Measurements from ENCODE around the gene NTM. TPM values are rescaled to one million over a fixed set of nuclear protein-coding genes. Genes with fewer than 3 reads are reported as not detected.

NTM gene
- total and polyA plus RNA-seq, 9 donors = 0.16 to 8.5 (median 0.55) TPM; not detected in 3

GRCh38 chr11:131819865-131820264 is 449.4 kb downstream of the NTM start:
- 91 to 93% (median 93%) methylated on average over 10 of the region's 10 CpGs for WGBS, 3 donors
- TF ChIP-seq POLR2A (IDR thresholded peaks at IDR 0.05) = no peak
- no peak for TF ChIP-seq CTCF (IDR thresholded peaks at IDR 0.05)
- no peak for TF ChIP-seq EP300 (IDR thresholded peaks at IDR 0.05)

GRCh38 chr11:131822506-131822905 is 452.1 kb downstream of the NTM start:
- no peak overlapping the region for H3K27ac ChIP-seq
- DNase-seq = no peak
- TF ChIP-seq POLR2A (IDR thresholded peaks at IDR 0.05) (no peak), EP300 (IDR thresholded peaks at IDR 0.05) (no peak), CTCF (IDR thresholded peaks at IDR 0.05) (no peak)
- no peak overlapping the region for H3K4me3 ChIP-seq
- no peaks in the 10 kb centered on the region for H3K9me3 ChIP-seq
- H3K27me3 ChIP-seq = no peaks in the 10 kb centered on the region
- no peaks in the 10 kb centered on the region for H3K36me3 ChIP-seq
- intact Hi-C loops (cut with DNase I) = no loop called here
- 10 to 18% (median 13%) methylated on average over 6 of the region's 6 CpGs for WGBS, 3 donors
- no peaks in the 10 kb centered on the region for H3K4me1 ChIP-seq (ENCODE audit: insufficient read depth)

More at GRCh38 chr11:131819865-131820264, 449.4 kb downstream of the NTM start:
- Histone ChIP-seq H3K4me1 (ENCODE audit: insufficient read depth) (no peaks in the 10 kb centered on the region), H3K36me3 (no peaks in the 10 kb centered on the region), H3K9me3 (no peaks in the 10 kb centered on the region), H3K4me3 (no peak overlapping the region), H3K27me3 (no peaks in the 10 kb centered on the region), H3K27ac (no peak overlapping the region)
- intact Hi-C loops (cut with DNase I) = no loop called here
- no peak for DNase-seq

- Histone ChIP-seq H3K4me1 (ENCODE audit: insufficient read depth) (no peaks in the 10 kb centered on the region), H3K27ac (no peak overlapping the region), H3K36me3 (no peaks in the 10 kb centered on the region), H3K4me3 (no peak overlapping the region), H3K9me3 (no peaks in the 10 kb centered on the region), H3K27me3 (no peaks in the 10 kb centered on the region)
- intact Hi-C loops (cut with DNase I) = no loop called here
- WGBS, 3 donors = 39 to 54% (median 41%) methylated on average over 2 of the region's 2 CpGs
- no peak for DNase-seq
- TF ChIP-seq CTCF (IDR thresholded peaks at IDR 0.05) (no peak), POLR2A (IDR thresholded peaks at IDR 0.05) (no peak)
These were observed 453.4 kb downstream of the NTM start for GRCh38 chr11:131823772-131824171.

GRCh38 chr11:131824771-131825170 is 454.4 kb downstream of the NTM start:
- DNase-seq = no peak
- no peak overlapping the region for H3K27ac ChIP-seq
- no peak overlapping the region for H3K4me3 ChIP-seq
- TF ChIP-seq EP300 (IDR thresholded peaks at IDR 0.05) (no peak), CTCF (IDR thresholded peaks at IDR 0.05) (no peak), POLR2A (IDR thresholded peaks at IDR 0.05) (no peak)
- H3K27me3 ChIP-seq = no peaks in the 10 kb centered on the region
- WGBS, 3 donors = 71 to 87% (median 80%) methylated on average over 3 of the region's 3 CpGs
- no peaks in the 10 kb centered on the region for H3K9me3 ChIP-seq
- no peaks in the 10 kb centered on the region for H3K36me3 ChIP-seq
- no peaks in the 10 kb centered on the region for H3K4me1 ChIP-seq (ENCODE audit: insufficient read depth)
- intact Hi-C loops (cut with DNase I) = loop anchor here in 1 of 4 donors (5.0 kb wide), 1 partner anchor 1982 kb away; no protein-coding TSS in a partner anchor
